WI38 (cell line): Measurements from ENCODE around the gene GTF2IRD1.
"Not testable (repeated sequence)": the region's sequence is repeated elsewhere in the genome, so short reads cannot be mapped to it uniquely, and the experiment has no call there.

Source experiments
- H3K4me3 ChIP-seq: 2 replicates; pipeline ENCODE4 v1.5.1; 2011; ENCODE audit warnings: low read depth, mild to moderate bottlenecking, control low read depth, low read length
- CTCF ChIP-seq: IDR thresholded peaks from 2 replicates; pipeline ENCODE4 v1.5.1; 2012; ENCODE audit warnings: low read depth, mild to moderate bottlenecking, control low read depth, low read length

Gene GTF2IRD1

GRCh38 chr7:74420006-74420405 lies 33.7 kb upstream of the GTF2IRD1 start:
- no peak for TF ChIP-seq CTCF
- H3K4me3 ChIP-seq, result no peak overlapping the region

GRCh38 chr7:74424291-74424880 lies 29.3 kb upstream of the GTF2IRD1 start:
- no peak for TF ChIP-seq CTCF
- H3K4me3 ChIP-seq, result no peak overlapping the region

- TF ChIP-seq CTCF, result no peak
- H3K4me3 ChIP-seq, result no peak overlapping the region
Observed at GRCh38 chr7:74428023-74428422, 25.7 kb upstream of the GTF2IRD1 start.

GRCh38 chr7:74429153-74429747 lies 24.5 kb upstream of the GTF2IRD1 start:
- no peak overlapping the region for H3K4me3 ChIP-seq
- no peak for TF ChIP-seq CTCF

- not testable (repeated sequence) for H3K4me3 ChIP-seq
Observed at GRCh38 chr7:74430409-74430808, 23.3 kb upstream of the GTF2IRD1 start.

GRCh38 chr7:74430961-74431466 lies 22.7 kb upstream of the GTF2IRD1 start:
- H3K4me3 ChIP-seq, result no peak overlapping the region
- TF ChIP-seq CTCF, result no peak

- H3K4me3 ChIP-seq, result not testable (repeated sequence)
Observed at GRCh38 chr7:74437291-74437571, 16.5 kb upstream of the GTF2IRD1 start.

GRCh38 chr7:74438327-74438726 lies 15.4 kb upstream of the GTF2IRD1 start:
- no peak for TF ChIP-seq CTCF

More at GRCh38 chr7:74438327-74438726, 15.4 kb upstream of the GTF2IRD1 start:
- H3K4me3 ChIP-seq, result no peak overlapping the region
